ENCODE data around the gene OGFOD3.

OGFOD3 gene

GRCh38 chr17:82392941-82393340, 25.4 kb downstream of the OGFOD3 start:
- in situ Hi-C loops (cut with MboI; ENCODE audit: low sequenced_read_pairs, unreplicated experiment): no loop called here

GRCh38 chr17:82392209-82392920, 26.0 kb downstream of the OGFOD3 start:
- no peak for TF ChIP-seq CTCF (IDR thresholded peaks at IDR 0.05; ENCODE audit: borderline replicate concordance, control extremely low read depth, extremely low read depth, insufficient read depth, missing control alignments)
- in situ Hi-C loops (cut with MboI; ENCODE audit: low sequenced_read_pairs, unreplicated experiment): no loop called here
- DNase-seq (ENCODE audit: low spot score): no peak

More at GRCh38 chr17:82392941-82393340, 25.4 kb downstream of the OGFOD3 start:
- no peak for TF ChIP-seq CTCF (IDR thresholded peaks at IDR 0.05; ENCODE audit: borderline replicate concordance, control extremely low read depth, extremely low read depth, insufficient read depth, missing control alignments)
- DNase-seq (ENCODE audit: low spot score): no peak

- in situ Hi-C loops (cut with MboI; ENCODE audit: low sequenced_read_pairs, unreplicated experiment): no loop called here
- DNase-seq (ENCODE audit: low spot score): no peak
Observed at GRCh38 chr17:82391496-82392066, 26.8 kb downstream of the OGFOD3 start.

GRCh38 chr17:82390860-82391435, 27.4 kb downstream of the OGFOD3 start:
- in situ Hi-C loops (cut with MboI; ENCODE audit: low sequenced_read_pairs, unreplicated experiment): no loop called here
- TF ChIP-seq CTCF (IDR thresholded peaks at IDR 0.05; ENCODE audit: borderline replicate concordance, control extremely low read depth, extremely low read depth, insufficient read depth, missing control alignments): no peak
- DNase-seq (ENCODE audit: low spot score): no peak

More at GRCh38 chr17:82391496-82392066, 26.8 kb downstream of the OGFOD3 start:
- TF ChIP-seq CTCF (IDR thresholded peaks at IDR 0.05; ENCODE audit: borderline replicate concordance, control extremely low read depth, extremely low read depth, insufficient read depth, missing control alignments): no peak

- no peak for TF ChIP-seq CTCF (IDR thresholded peaks at IDR 0.05; ENCODE audit: borderline replicate concordance, control extremely low read depth, extremely low read depth, insufficient read depth, missing control alignments)
- DNase-seq (ENCODE audit: low spot score): no peak
- in situ Hi-C loops (cut with MboI; ENCODE audit: low sequenced_read_pairs, unreplicated experiment): no loop called here
Observed at GRCh38 chr17:82390015-82390859, 28.1 kb downstream of the OGFOD3 start.

- in situ Hi-C loops (cut with MboI; ENCODE audit: low sequenced_read_pairs, unreplicated experiment): no loop called here
- no peak for TF ChIP-seq CTCF (IDR thresholded peaks at IDR 0.05; ENCODE audit: borderline replicate concordance, control extremely low read depth, extremely low read depth, insufficient read depth, missing control alignments)
- no peak for DNase-seq (ENCODE audit: low spot score)
Observed at GRCh38 chr17:82389379-82389778, 29.0 kb downstream of the OGFOD3 start.
